Hematopoietic multipotent progenitor cell treated with erythropoietin and hydrocortisone succinate and interleukin-3 and kit ligand, for 8 days (in vitro differentiated cells): ENCODE measurements around the gene SANBR.
"Not testable (repeated sequence)": the region's sequence is repeated elsewhere in the genome, so short reads cannot be mapped to it uniquely, and the experiment has no call there.

Experiments
- DNase-seq: peaks from one replicate; pipeline ENCODE4 v3.0.0-alpha.2; 2015

SANBR gene

DNA sequence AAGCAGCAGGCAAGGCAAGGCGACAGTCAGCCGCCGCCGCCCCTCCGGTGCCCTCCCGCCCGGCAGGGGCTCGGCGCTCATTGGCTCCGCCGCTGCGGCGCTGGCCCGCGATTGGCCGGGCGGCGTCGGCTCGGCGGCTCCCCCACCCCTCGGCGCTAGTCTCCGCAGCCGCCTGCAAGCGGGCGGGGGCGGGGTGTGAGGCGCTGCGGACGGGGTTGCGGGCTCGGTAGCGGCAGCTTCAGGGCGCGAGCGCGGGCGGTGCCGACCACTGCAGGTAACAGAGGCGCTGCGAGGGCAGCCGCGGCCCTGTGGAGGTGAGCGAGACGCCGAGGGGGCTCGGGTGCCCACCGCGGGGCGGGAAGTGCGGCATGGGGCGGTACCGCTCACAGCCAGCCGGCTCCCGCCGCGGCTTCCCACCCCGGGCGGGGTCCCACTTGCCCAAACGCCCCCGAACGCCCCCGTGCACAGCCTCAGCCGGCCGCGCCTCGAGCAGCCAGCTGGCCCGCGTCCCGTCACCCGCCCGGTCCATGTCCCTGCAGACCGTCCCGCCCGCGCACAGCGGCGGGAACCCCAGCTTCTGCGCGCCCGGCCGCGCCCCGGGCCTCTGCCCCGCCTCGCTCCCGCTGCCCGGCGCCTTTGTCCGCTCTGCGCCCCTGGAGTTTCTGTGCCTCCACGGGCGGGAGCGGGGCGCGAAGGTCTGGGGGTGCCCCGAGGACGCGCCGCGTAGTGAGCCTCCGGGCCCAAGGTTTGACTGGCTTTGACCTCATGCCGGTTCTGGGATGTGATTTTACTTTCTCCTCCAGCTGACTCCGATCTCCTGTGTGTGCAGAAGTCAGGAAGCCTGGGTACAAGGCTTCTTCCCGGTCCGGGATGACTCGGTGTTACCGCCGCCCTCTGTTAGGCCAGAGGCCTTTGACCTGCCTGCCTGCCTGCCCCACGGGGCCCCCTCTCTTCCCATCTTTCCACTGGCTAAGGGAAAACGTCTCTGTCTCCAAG is at the start of gene SANBR:
Gene SANBR (plus strand): TSS at position 158 of the 996 bp plus-strand sequence. CDS start 4,480 bp downstream, outside the sequence.
- peak; percentile 91 for DNase-seq

GRCh38 chr2:61015976-61016375 is 49.7 kb upstream of the SANBR start:
- no peak for DNase-seq

- DNase-seq = no peak
Observed at GRCh38 chr2:61016392-61017002, 49.2 kb upstream of the SANBR start.

- DNase-seq = peak; percentile 85
Observed at GRCh38 chr2:61017003-61017555, 48.6 kb upstream of the SANBR start.

GRCh38 chr2:61017556-61018317 is 47.9 kb upstream of the SANBR start, which contains the start of the genes PEX13 and PUS10:
Gene PEX13 (plus strand): TSS chr2:61017720. CDS start chr2:61017760, 40 bp downstream.
Gene PUS10 (minus strand): TSS chr2:61018255. CDS start chr2:61011890, 6,365 bp downstream.
- peak; percentile 82 for DNase-seq

- DNase-seq = no peak
Observed at GRCh38 chr2:61018318-61018755, 47.3 kb upstream of the SANBR start.

GRCh38 chr2:61018798-61019197 is 46.9 kb upstream of the SANBR start:
- DNase-seq = no peak

DNA sequence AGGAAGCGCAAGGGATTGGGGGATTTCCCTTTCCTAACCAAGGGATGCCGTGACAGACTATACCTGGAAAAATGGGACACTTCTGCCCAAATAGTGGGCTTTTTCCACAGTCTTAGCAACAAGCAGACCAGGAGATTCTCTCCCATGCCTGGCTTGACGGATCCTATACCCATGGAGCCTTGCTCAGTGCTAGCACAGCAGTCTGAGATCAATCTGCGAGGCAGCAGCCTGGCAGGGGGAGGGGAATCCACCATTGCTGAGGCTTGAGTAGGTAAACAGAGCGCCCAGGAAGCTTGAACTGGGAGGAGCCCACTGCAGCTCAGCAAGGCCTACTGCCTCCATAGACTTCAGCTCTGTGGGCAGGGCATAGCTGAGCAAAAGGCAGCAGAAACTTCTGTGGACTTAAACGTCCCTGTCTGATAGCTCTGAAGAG is 44.4 kb upstream of the SANBR start:
- no peak for DNase-seq

- no peak for DNase-seq
Observed at GRCh38 chr2:61023670-61024069, 42.0 kb upstream of the SANBR start.

GRCh38 chr2:61029533-61029932 is 36.1 kb upstream of the SANBR start:
- DNase-seq = no peak

- DNase-seq = not testable (repeated sequence)
Observed at GRCh38 chr2:61034592-61034991, 31.1 kb upstream of the SANBR start.

DNA sequence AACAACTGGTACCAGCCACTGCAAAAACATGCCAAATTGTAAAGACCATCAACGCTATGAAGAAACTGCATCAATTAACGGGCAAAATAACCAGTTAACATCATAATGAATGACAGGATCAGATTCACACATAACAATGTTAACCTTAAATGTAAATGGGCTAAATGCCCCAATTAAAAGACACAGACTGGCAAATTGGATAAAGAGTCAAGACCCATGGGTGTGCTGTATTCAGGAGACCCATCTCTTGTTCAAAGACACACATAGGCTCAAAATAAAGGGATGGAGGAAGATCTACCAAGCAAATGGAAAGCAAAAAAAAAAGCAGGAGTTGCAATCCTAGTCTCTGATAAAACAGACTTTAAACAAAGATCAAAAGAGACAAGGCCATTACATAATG is 29.0 kb upstream of the SANBR start:
- DNase-seq = not testable (repeated sequence)

DNA sequence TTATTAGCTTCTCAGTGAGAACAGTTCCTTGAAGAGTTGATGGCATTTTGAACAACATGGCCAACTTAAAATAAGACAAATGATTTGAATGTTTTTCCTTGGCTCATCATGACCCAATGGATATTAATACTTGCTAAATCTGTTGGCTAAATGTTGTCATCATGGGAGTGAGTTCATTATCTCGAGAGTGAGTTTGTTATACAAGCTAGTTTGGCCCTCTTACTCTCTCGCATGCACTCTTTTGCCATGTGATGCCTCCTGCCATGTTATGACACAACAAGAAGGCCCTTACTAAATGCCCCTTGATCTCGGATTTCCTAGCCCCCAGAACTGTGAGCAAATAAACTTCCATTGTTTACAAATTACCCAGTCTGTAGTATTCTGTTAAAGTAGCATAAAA is 22.9 kb upstream of the SANBR start:
- no peak for DNase-seq

GRCh38 chr2:61044636-61045035 is 21.0 kb upstream of the SANBR start:
- no peak for DNase-seq

GRCh38 chr2:61045226-61045625 is 20.4 kb upstream of the SANBR start:
- DNase-seq = no peak

DNA sequence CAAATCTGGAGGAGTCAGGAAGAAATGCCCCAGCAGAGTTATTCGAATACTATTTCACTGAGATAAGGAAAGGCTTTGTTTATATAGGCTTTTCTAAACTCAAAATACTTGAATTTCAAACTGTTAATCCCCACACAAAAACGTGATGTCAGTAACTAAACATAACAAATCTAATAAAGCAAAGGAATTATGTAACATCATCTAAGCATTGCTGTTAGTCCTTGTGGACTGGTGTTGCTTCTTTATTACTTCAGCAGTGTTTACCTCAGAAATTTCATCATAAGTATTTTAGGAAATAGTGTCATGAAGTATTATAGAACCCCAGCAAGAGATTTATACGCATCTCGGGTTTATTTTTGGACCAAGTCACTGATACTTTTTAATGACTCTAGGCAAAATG is 19.7 kb upstream of the SANBR start:
- no peak for DNase-seq

DNA sequence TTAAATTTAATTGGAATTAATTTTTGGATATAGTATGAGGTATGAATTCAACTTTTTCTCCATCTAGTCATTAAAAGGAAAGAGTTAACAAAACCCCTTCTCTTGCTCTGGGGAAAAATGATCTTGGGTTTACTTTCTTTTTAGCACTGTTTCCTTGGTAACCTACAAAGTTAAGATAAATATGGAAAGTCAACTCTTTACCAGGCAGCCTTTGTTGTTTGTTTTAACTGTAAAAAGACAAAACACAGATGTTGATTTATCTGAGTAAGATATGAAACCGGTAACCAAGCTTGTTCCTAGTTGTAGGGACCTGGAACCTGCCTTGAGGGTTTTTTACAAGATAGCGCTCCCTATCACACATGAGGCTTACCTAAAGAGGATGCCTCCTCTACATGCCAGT is 10.1 kb upstream of the SANBR start:
- DNase-seq = peak; percentile 41

DNA sequence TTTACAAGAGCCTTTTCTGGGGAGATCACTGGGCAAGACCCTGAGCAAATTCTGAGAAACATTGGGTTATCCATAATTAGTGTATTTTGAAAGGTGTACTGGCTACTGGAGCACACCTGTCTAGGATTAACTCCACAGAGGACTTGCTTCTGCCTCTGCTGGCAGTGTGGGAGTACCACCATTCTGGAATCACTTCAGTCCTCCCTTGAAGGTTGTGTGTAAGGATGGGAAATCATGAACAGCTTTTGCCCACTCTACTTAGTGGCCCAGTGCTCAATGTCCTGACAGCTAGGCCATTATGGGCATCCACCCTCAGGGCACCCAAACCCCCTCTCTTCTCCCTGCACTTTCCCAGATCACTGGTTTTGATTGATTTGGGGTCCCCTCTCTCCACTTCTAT is 8.1 kb upstream of the SANBR start:
- no peak for DNase-seq

GRCh38 chr2:61059382-61059781 is 6.3 kb upstream of the SANBR start:
- DNase-seq = no peak

DNA sequence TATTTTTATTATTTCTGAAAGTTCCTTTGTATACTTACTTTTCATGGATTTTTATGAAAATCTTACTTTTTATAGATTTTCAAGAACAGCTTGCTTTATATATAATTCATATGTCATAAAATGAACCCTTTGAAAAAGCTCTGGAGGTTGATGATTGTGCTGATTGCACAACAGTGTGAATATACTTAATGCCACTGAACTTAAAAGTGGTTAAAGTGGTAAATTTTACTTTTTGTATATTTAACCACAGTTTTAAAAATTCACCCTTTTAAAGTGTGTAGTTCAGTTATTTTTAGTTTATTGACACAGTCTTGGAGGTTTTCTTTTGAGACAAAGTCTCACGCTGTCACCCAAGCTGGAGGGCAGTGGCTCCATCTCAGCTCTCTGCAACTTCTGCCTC is 8.4 kb downstream of the SANBR start:
- no peak for DNase-seq

GRCh38 chr2:61085883-61086282 is 20.2 kb downstream of the SANBR start:
- DNase-seq = no peak

GRCh38 chr2:61089797-61090196 is 24.1 kb downstream of the SANBR start:
- DNase-seq = no peak
